ENCODE results near the gene HOXA10.

HOXA10 gene

GRCh38 chr7:27211764-27212204, 37.7 kb upstream of the HOXA10 start:
- H3K4me3 ChIP-seq (ENCODE audit: low read depth, low read length) = no peak overlapping the region
- H3K9ac ChIP-seq (ENCODE audit: low read depth, low read length) = no peak overlapping the region
- no peak overlapping the region for H3K27ac ChIP-seq (ENCODE audit: low read depth, low read length)
- no peaks in the 10 kb centered on the region for H3K9me3 ChIP-seq (ENCODE audit: control insufficient read depth, insufficient read depth, low read length)
- H3K27me3 ChIP-seq (ENCODE audit: control insufficient read depth, insufficient read depth, low read length) = peaks cover 100% of the 10 kb centered on the region
- H3K36me3 ChIP-seq (ENCODE audit: control insufficient read depth, insufficient read depth, low read length) = no peaks in the 10 kb centered on the region
- H3K4me1 ChIP-seq (ENCODE audit: control insufficient read depth, insufficient read depth, low read length) = peaks cover 34% of the 10 kb centered on the region

GRCh38 chr7:27211084-27211446, 36.9 kb upstream of the HOXA10 start:
- peaks cover 100% of the 10 kb centered on the region for H3K27me3 ChIP-seq (ENCODE audit: control insufficient read depth, insufficient read depth, low read length)
- no peak overlapping the region for H3K27ac ChIP-seq (ENCODE audit: low read depth, low read length)
- H3K9me3 ChIP-seq (ENCODE audit: control insufficient read depth, insufficient read depth, low read length) = no peaks in the 10 kb centered on the region
- H3K9ac ChIP-seq (ENCODE audit: low read depth, low read length) = no peak overlapping the region
- no peaks in the 10 kb centered on the region for H3K36me3 ChIP-seq (ENCODE audit: control insufficient read depth, insufficient read depth, low read length)
- H3K4me3 ChIP-seq (ENCODE audit: low read depth, low read length) = no peak overlapping the region
- peaks cover 29% of the 10 kb centered on the region for H3K4me1 ChIP-seq (ENCODE audit: control insufficient read depth, insufficient read depth, low read length)

- Histone ChIP-seq H3K9me3 (ENCODE audit: control insufficient read depth, insufficient read depth, low read length) (no peaks in the 10 kb centered on the region), H3K36me3 (ENCODE audit: control insufficient read depth, insufficient read depth, low read length) (no peaks in the 10 kb centered on the region), H3K27ac (ENCODE audit: low read depth, low read length) (no peak overlapping the region), H3K4me3 (ENCODE audit: low read depth, low read length) (no peak overlapping the region), H3K27me3 (ENCODE audit: control insufficient read depth, insufficient read depth, low read length) (peaks cover 100% of the 10 kb centered on the region), H3K4me1 (ENCODE audit: control insufficient read depth, insufficient read depth, low read length) (peaks cover 30% of the 10 kb centered on the region), H3K9ac (ENCODE audit: low read depth, low read length) (no peak overlapping the region)
These were observed 36.4 kb upstream of the HOXA10 start for GRCh38 chr7:27210441-27211083.

- Histone ChIP-seq H3K36me3 (ENCODE audit: control insufficient read depth, insufficient read depth, low read length) (no peaks in the 10 kb centered on the region), H3K4me1 (ENCODE audit: control insufficient read depth, insufficient read depth, low read length) (peaks cover 28% of the 10 kb centered on the region), H3K9me3 (ENCODE audit: control insufficient read depth, insufficient read depth, low read length) (no peaks in the 10 kb centered on the region), H3K27me3 (ENCODE audit: control insufficient read depth, insufficient read depth, low read length) (peaks cover 100% of the 10 kb centered on the region), H3K9ac (ENCODE audit: low read depth, low read length) (no peak overlapping the region), H3K27ac (ENCODE audit: low read depth, low read length) (no peak overlapping the region), H3K4me3 (ENCODE audit: low read depth, low read length) (no peak overlapping the region)
These were observed 35.9 kb upstream of the HOXA10 start for GRCh38 chr7:27209933-27210440.

- Histone ChIP-seq H3K27ac (ENCODE audit: low read depth, low read length) (no peak overlapping the region), H3K4me3 (ENCODE audit: low read depth, low read length) (no peak overlapping the region), H3K27me3 (ENCODE audit: control insufficient read depth, insufficient read depth, low read length) (peaks cover 100% of the 10 kb centered on the region), H3K4me1 (ENCODE audit: control insufficient read depth, insufficient read depth, low read length) (peaks cover 19% of the 10 kb centered on the region), H3K36me3 (ENCODE audit: control insufficient read depth, insufficient read depth, low read length) (no peaks in the 10 kb centered on the region), H3K9me3 (ENCODE audit: control insufficient read depth, insufficient read depth, low read length) (no peaks in the 10 kb centered on the region), H3K9ac (ENCODE audit: low read depth, low read length) (no peak overlapping the region)
These were observed 34.9 kb upstream of the HOXA10 start for GRCh38 chr7:27208998-27209397.

- Histone ChIP-seq H3K27me3 (ENCODE audit: control insufficient read depth, insufficient read depth, low read length) (peaks cover 100% of the 10 kb centered on the region), H3K36me3 (ENCODE audit: control insufficient read depth, insufficient read depth, low read length) (no peaks in the 10 kb centered on the region), H3K27ac (ENCODE audit: low read depth, low read length) (no peak overlapping the region), H3K4me3 (ENCODE audit: low read depth, low read length) (no peak overlapping the region), H3K9ac (ENCODE audit: low read depth, low read length) (no peak overlapping the region), H3K4me1 (ENCODE audit: control insufficient read depth, insufficient read depth, low read length) (peaks cover 4% of the 10 kb centered on the region; the same call in 1 of the 2 replicates), H3K9me3 (ENCODE audit: control insufficient read depth, insufficient read depth, low read length) (no peaks in the 10 kb centered on the region)
These were observed 33.3 kb upstream of the HOXA10 start for GRCh38 chr7:27207348-27207985.

GRCh38 chr7:27205325-27206280, 31.5 kb upstream of the HOXA10 start:
- Histone ChIP-seq H3K9me3 (ENCODE audit: control insufficient read depth, insufficient read depth, low read length) (no peaks in the 10 kb centered on the region), H3K27ac (ENCODE audit: low read depth, low read length) (no peak overlapping the region), H3K27me3 (ENCODE audit: control insufficient read depth, insufficient read depth, low read length) (peaks cover 100% of the 10 kb centered on the region), H3K36me3 (ENCODE audit: control insufficient read depth, insufficient read depth, low read length) (no peaks in the 10 kb centered on the region), H3K9ac (ENCODE audit: low read depth, low read length) (no peak overlapping the region), H3K4me3 (ENCODE audit: low read depth, low read length) (no peak overlapping the region), H3K4me1 (ENCODE audit: control insufficient read depth, insufficient read depth, low read length) (peaks cover 4% of the 10 kb centered on the region; the same call in 1 of the 2 replicates)

GRCh38 chr7:27204851-27205322, 30.8 kb upstream of the HOXA10 start:
- Histone ChIP-seq H3K9me3 (ENCODE audit: control insufficient read depth, insufficient read depth, low read length) (no peaks in the 10 kb centered on the region), H3K27ac (ENCODE audit: low read depth, low read length) (no peak overlapping the region), H3K4me1 (ENCODE audit: control insufficient read depth, insufficient read depth, low read length) (peaks cover 4% of the 10 kb centered on the region; the same call in 1 of the 2 replicates), H3K27me3 (ENCODE audit: control insufficient read depth, insufficient read depth, low read length) (peaks cover 100% of the 10 kb centered on the region), H3K36me3 (ENCODE audit: control insufficient read depth, insufficient read depth, low read length) (no peaks in the 10 kb centered on the region), H3K9ac (ENCODE audit: low read depth, low read length) (no peak overlapping the region), H3K4me3 (ENCODE audit: low read depth, low read length) (no peak overlapping the region)

- peaks cover 6% of the 10 kb centered on the region; the same call in 1 of the 2 replicates for H3K4me1 ChIP-seq (ENCODE audit: control insufficient read depth, insufficient read depth, low read length)
- H3K9me3 ChIP-seq (ENCODE audit: control insufficient read depth, insufficient read depth, low read length) = no peaks in the 10 kb centered on the region
- peaks cover 100% of the 10 kb centered on the region for H3K27me3 ChIP-seq (ENCODE audit: control insufficient read depth, insufficient read depth, low read length)
- H3K36me3 ChIP-seq (ENCODE audit: control insufficient read depth, insufficient read depth, low read length) = no peaks in the 10 kb centered on the region
- H3K27ac ChIP-seq (ENCODE audit: low read depth, low read length) = no peak overlapping the region
- no peak overlapping the region for H3K4me3 ChIP-seq (ENCODE audit: low read depth, low read length)
- H3K9ac ChIP-seq (ENCODE audit: low read depth, low read length) = no peak overlapping the region
These were observed 30.0 kb upstream of the HOXA10 start for GRCh38 chr7:27203964-27204594.

- no peaks in the 10 kb centered on the region for H3K9me3 ChIP-seq (ENCODE audit: control insufficient read depth, insufficient read depth, low read length)
- H3K27ac ChIP-seq (ENCODE audit: low read depth, low read length) = no peak overlapping the region
- no peaks in the 10 kb centered on the region for H3K36me3 ChIP-seq (ENCODE audit: control insufficient read depth, insufficient read depth, low read length)
- peaks cover 100% of the 10 kb centered on the region for H3K27me3 ChIP-seq (ENCODE audit: control insufficient read depth, insufficient read depth, low read length)
- no peak overlapping the region for H3K9ac ChIP-seq (ENCODE audit: low read depth, low read length)
- peaks cover 9% of the 10 kb centered on the region; the same call in 1 of the 2 replicates for H3K4me1 ChIP-seq (ENCODE audit: control insufficient read depth, insufficient read depth, low read length)
- H3K4me3 ChIP-seq (ENCODE audit: low read depth, low read length) = no peak overlapping the region
These were observed 29.3 kb upstream of the HOXA10 start for GRCh38 chr7:27203365-27203953.

Data from HUES48 (cell line).